Testis (tissue), 3 donors: Measurements from ENCODE around the gene EPHA3. TPM values are rescaled to one million over a fixed set of nuclear protein-coding genes. Genes with fewer than 3 reads are reported as not detected.

Source experiments
- DNase-seq: peaks from one replicate; pipeline ENCODE4 v3.0.0-alpha.2; 2019
- H3K27ac ChIP-seq, 2 donors: fragments of 200-600 bp; sonication (generic); one replicate each; pipeline ENCODE4 v1.5.1; 2019
- H3K27me3 ChIP-seq: fragments of 200-600 bp; sonication (generic); one replicate; pipeline ENCODE4 v1.5.1; 2019
- H3K36me3 ChIP-seq: fragments of 200-600 bp; sonication (generic); one replicate; pipeline ENCODE4 v1.5.1; 2017; ENCODE audit warnings: low read depth; ENCODE audit errors: missing control alignments
- H3K4me1 ChIP-seq: fragments of 200-600 bp; sonication (generic); one replicate; pipeline ENCODE4 v1.5.1; 2019
- H3K4me3 ChIP-seq, 2 donors: fragments of 200-600 bp; sonication (generic); one replicate each; pipeline ENCODE4 v1.5.1; 2017 to 2019
- H3K9me3 ChIP-seq: fragments of 200-600 bp; sonication (generic); one replicate; pipeline ENCODE4 v1.5.1; 2017
- CTCF ChIP-seq, 3 experiments: fragments of 450-650 bp in 2 of 3; fragments of 200-600 bp in 1 of 3; sonication (generic) in 1 of 3; IDR thresholded peaks; one replicate each; pipeline ENCODE4 v1.5.1; 2016 to 2019; ENCODE audit warnings: antibody characterized with exemption in 3 of 3, mild to moderate bottlenecking in 2 of 3, moderate library complexity in 1 of 3
- POLR2A ChIP-seq: fragments of 450-650 bp; IDR thresholded peaks from one replicate; pipeline ENCODE4 v1.6.1; 2017; ENCODE audit warnings: antibody characterized with exemption, mild to moderate bottlenecking, moderate library complexity
- WGBS, 2 donors: methylation state at CpG; one replicate each; pipeline ENCODE4 v1.1.5; 2018; 5-methylcytosine and 5-hydroxymethylcytosine counted together
- intact Hi-C: fragments of 100-400 bp; cut with DNase I; formaldehyde crosslinking; loops from one replicate; pipeline ENCODE4 v1.15.1; 2023; ENCODE audit warnings: low total_unique reads
- polyA plus RNA-seq: library from polyadenylated mRNA; stranded (reverse); fragments of 350-450 nt; fragmentation: Illumina TruSeq; extraction: RNeasy Lipid Tissue Mini Kit (QIAGEN cat#74804); gene quantifications from one replicate; pipeline ENCODE4 v1.2.3, GENCODE V29; 2014; ENCODE audit warnings: low read depth, low replicate concordance; ENCODE audit not compliant: insufficient read depth
- total RNA-seq, 2 donors: library from RNA; depleted of rRNA; stranded (reverse); fragments of >200 nt; gene quantifications; one replicate each; pipeline ENCODE4 v1.2.3, GENCODE V29; 2016

The EPHA3 gene
- total and polyA plus RNA-seq, 3 donors from 2014 or later: 0.99 to 2.1 (median 1.3) TPM

GRCh38 chr3:89108291-89108550 lies 800 bp downstream of the EPHA3 start:
- Histone ChIP-seq H3K36me3 (no peaks in the 10 kb centered on the region), H3K9me3 (no peaks in the 10 kb centered on the region), H3K27me3 (no peaks in the 10 kb centered on the region), H3K27ac (no peak overlapping the region), H3K4me1 (no peaks in the 10 kb centered on the region), H3K4me3 (peak overlapping the region in 1 of 2 donors; percentile 38)
- TF ChIP-seq CTCF (IDR thresholded peaks at IDR 0.05) (no peak), POLR2A (no peak)
- intact Hi-C loops: no loop called here
- no peak for DNase-seq
- 19 to 29% methylated on average over 5 of the region's 5 CpGs for WGBS, 2 donors

- Histone ChIP-seq H3K4me3 (no peak overlapping the region), H3K9me3 (no peaks in the 10 kb centered on the region), H3K27me3 (no peaks in the 10 kb centered on the region), H3K27ac (no peak overlapping the region), H3K4me1 (no peaks in the 10 kb centered on the region), H3K36me3 (no peaks in the 10 kb centered on the region)
- no peak for TF ChIP-seq CTCF (IDR thresholded peaks at IDR 0.05)
- no peak for TF ChIP-seq POLR2A
- WGBS, 2 donors: 51 to 70% methylated on average over 4 of the region's 4 CpGs
- intact Hi-C loops: no loop called here
- DNase-seq: no peak
These were observed 5.9 kb downstream of the EPHA3 start for GRCh38 chr3:89113344-89113743.

DNA sequence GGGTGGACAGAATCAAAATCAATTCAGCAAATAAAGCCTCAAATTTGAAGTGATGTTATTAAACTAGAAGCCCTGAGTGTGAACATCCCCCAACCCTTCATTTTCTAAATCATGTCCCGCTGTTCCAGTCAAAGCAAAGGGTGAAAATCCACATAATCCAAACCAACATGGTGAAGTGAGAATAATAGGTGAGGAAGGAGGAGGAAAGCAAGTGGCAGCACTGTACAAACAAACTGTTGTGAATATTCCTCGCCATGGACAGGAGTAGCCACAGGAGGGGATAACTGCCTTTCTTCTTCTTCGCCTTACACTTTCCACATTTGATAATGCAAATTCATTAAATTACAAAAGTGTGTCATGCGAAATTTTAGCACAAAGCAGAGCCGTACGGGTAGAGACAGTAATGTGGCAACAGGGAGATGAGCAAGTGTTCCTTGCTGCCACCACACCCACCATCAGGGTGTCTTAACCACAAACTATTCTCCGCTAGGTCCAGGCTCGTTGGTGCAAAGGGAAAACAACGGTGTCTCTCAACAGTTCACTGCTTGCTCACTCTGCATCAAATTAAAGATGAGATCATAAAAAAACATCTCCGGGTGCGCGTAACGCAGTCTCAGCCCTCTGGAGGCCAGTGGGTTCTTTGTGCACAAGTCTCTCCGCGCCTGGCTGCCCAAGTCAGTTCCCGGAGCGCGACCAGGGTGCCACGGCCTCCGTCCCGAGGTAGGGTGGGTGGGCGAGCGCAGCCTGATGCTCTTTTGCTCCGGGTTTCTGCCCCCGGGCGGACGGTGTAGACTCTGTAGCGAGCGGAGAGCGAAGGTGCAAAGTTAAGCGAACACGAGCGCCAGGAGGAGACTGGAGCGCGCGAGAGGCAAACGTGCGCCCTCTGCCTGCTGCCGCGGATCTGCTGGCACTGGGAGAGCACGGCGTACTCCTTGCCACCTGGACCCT lies 6.7 kb downstream of the EPHA3 start:
- peak; percentile 77 for DNase-seq
- Histone ChIP-seq H3K9me3 (no peaks in the 10 kb centered on the region), H3K27me3 (no peaks in the 10 kb centered on the region), H3K27ac (no peak overlapping the region), H3K36me3 (no peaks in the 10 kb centered on the region), H3K4me3 (peak overlapping the region; percentile 40 to 53), H3K4me1 (no peaks in the 10 kb centered on the region)
- TF ChIP-seq CTCF (IDR thresholded peaks at IDR 0.05) (peak in 2 of 3 experiments; percentile 33 to 47), POLR2A (no peak)
- WGBS, 2 donors: 5 to 6% methylated on average over 26 to 42 of the region's 42 CpGs
- intact Hi-C loops: no loop called here

DNA sequence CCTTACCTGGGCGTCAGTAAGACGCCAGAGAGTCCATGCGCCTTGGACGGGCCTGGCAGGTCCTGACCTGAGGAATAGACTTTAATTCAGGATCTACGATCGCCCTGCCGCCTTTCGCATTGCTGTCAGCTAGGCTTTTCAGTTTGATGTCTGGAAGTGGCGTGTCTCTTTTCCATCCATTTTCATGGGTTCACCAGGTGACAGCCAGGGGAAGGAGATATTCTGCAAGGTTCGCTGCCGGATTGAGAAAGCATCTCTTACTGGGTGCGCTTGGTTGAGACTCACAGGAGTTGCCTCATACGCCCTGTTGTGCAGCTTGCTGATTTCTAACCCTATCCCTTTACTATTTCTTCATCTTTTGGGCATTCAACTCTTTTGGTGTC lies 7.4 kb downstream of the EPHA3 start:
- H3K36me3 ChIP-seq: no peaks in the 10 kb centered on the region
- H3K4me1 ChIP-seq: no peaks in the 10 kb centered on the region
- TF ChIP-seq CTCF (IDR thresholded peaks at IDR 0.05) (no peak), POLR2A (no peak)
- no peaks in the 10 kb centered on the region for H3K9me3 ChIP-seq
- peak overlapping the region in 1 of 2 donors; percentile 53 for H3K4me3 ChIP-seq
- no peak overlapping the region for H3K27ac ChIP-seq
- intact Hi-C loops: no loop called here
- DNase-seq: no peak
- H3K27me3 ChIP-seq: no peaks in the 10 kb centered on the region
- WGBS, 2 donors: 21 to 37% methylated on average over 9 to 13 of the region's 13 CpGs

GRCh38 chr3:89116476-89116875 lies 9.1 kb downstream of the EPHA3 start:
- no peaks in the 10 kb centered on the region for H3K27me3 ChIP-seq
- no peaks in the 10 kb centered on the region for H3K9me3 ChIP-seq
- intact Hi-C loops: no loop called here

More at GRCh38 chr3:89116476-89116875, 9.1 kb downstream of the EPHA3 start:
- Histone ChIP-seq H3K4me1 (no peaks in the 10 kb centered on the region), H3K36me3 (no peaks in the 10 kb centered on the region), H3K4me3 (no peak overlapping the region), H3K27ac (no peak overlapping the region)
- no peak for TF ChIP-seq POLR2A
- no peak for TF ChIP-seq CTCF (IDR thresholded peaks at IDR 0.05)
- DNase-seq: no peak
